ENCODE measurements around the gene SPEM1.

GRCh38 chr17:7382901-7383300 is 37.2 kb upstream of the SPEM1 start:
- TF ChIP-seq CTCF (IDR thresholded peaks at IDR 0.05) (no peak), POLR2A (IDR thresholded peaks at IDR 0.05; ENCODE audit: low read depth) (no peak), EP300 (IDR thresholded peaks at IDR 0.05) (no peak), POLR2AphosphoS5 (IDR thresholded peaks at IDR 0.05) (no peak)
